K562 (cell line): ENCODE measurements around the gene AMMECR1L. TPM values are rescaled to one million over a fixed set of nuclear protein-coding genes. Genes with fewer than 3 reads are reported as not detected.

Experiments
- ATAC-seq: fragments of 200-7000 bp; cut with Tn5 transposase; 3 replicates; pipeline ENCODE4 v1.9.1; 2020; ENCODE audit warnings: moderate library complexity
- BruUV-seq: library from RNA; stranded (reverse); fragments of 400-500 nt; replicated peaks from 2 replicates; lab custom pipeline; 2021; lab: Mats Ljungman, UMichigan
- CTCF ChIA-PET: fragments of 300-600 bp; formaldehyde crosslinking; extraction: SDS; loops from one replicate; lab custom pipeline; 2021; ENCODE audit warnings: low intra/inter-chr PET ratio; lab: Yijun Ruan, JAX
- POLR2A ChIA-PET: fragments of 300-600, 350-650 bp; sonication (Branson Sonifier 250); formaldehyde crosslinking; extraction: SDS; loops from one replicate; lab custom pipeline; 2021; ENCODE audit warnings: antibody characterized with exemption, inconsistent platforms; lab: Yijun Ruan, JAX
- DNase-seq, 4 experiments: peaks; one replicate each; pipeline versions ENCODE4 v3.0.0 to v3.0.0-alpha.2; 2011 to 2018; ENCODE audit warnings: low spot score in 3 of 4, mixed read lengths in 3 of 4; ENCODE audit errors: extremely low read depth in 1 of 4
- FAIRE-seq: peaks from 2 replicates; lab custom pipeline; 2011; peaks lifted over from hg19 to GRCh38; lab: Jason Lieb, UNC
- H2AFZ ChIP-seq: 2 replicates; pipeline ENCODE4 v1.6.0; 2011; ENCODE audit warnings: low read depth, low read length, control low read depth, inconsistent platforms
- H3K27ac ChIP-seq: fragments of 200-600 bp; 3 replicates; pipeline ENCODE4 v1.8.0; 2011; ENCODE audit warnings: low read depth, mild to moderate bottlenecking, control low read depth, inconsistent platforms, low read length, moderate library complexity, mixed read lengths; ENCODE audit errors: extremely low read depth
- H3K27me3 ChIP-seq, 2 experiments: fragments of 300-600 bp in 1 of 2; 2 replicates in 1 of 2; 3 replicates in 1 of 2; pipeline versions ENCODE4 v1.6.0 to v1.8.0; 2011; ENCODE audit warnings: inconsistent platforms in 2 of 2, low read length in 2 of 2, mild to moderate bottlenecking in 1 of 2, mixed read lengths in 1 of 2, moderate library complexity in 1 of 2; ENCODE audit not compliant: control insufficient read depth in 2 of 2, insufficient read depth in 2 of 2
- H3K36me3 ChIP-seq: fragments of 300-600 bp; 3 replicates; pipeline ENCODE4 v1.8.0; 2011; ENCODE audit warnings: mild to moderate bottlenecking, low read length, inconsistent platforms; ENCODE audit not compliant: control insufficient read depth, insufficient read depth
- H3K4me1 ChIP-seq, 2 experiments: fragments of 200-600 bp in 1 of 2; replicated peaks in 1 of 2; 2 replicates in 1 of 2; 3 replicates in 1 of 2; pipeline versions ENCODE4 v1.5.1 to v1.8.0; 2011; ENCODE audit warnings: inconsistent platforms in 2 of 2, low read length in 2 of 2, mild to moderate bottlenecking in 1 of 2, mixed read lengths in 1 of 2, moderate library complexity in 1 of 2; ENCODE audit not compliant: control insufficient read depth in 2 of 2, insufficient read depth in 2 of 2
- H3K4me2 ChIP-seq: 2 replicates; pipeline ENCODE4 v1.6.1; 2011; ENCODE audit warnings: low read length, control low read depth, inconsistent platforms, mixed read lengths; ENCODE audit not compliant: insufficient read depth
- H3K4me3 ChIP-seq: fragments of 200-600 bp; sonication (generic), shearing (Covaris generic); 2 replicates; pipeline ENCODE4 v1.5.1; 2016; ENCODE audit warnings: control low read depth, inconsistent platforms
- H3K79me2 ChIP-seq: fragments of 200-600 bp; 3 replicates; pipeline ENCODE4 v1.8.0; 2011; ENCODE audit warnings: low read length, inconsistent platforms; ENCODE audit not compliant: control insufficient read depth, insufficient read depth
- H3K9ac ChIP-seq, 2 experiments: 2 replicates each; pipeline versions ENCODE4 v1.6.0 to v1.6.1; 2011; ENCODE audit warnings: low read depth in 2 of 2, low read length in 2 of 2, control low read depth in 1 of 2, inconsistent platforms in 1 of 2, mild to moderate bottlenecking in 1 of 2, mixed read lengths in 1 of 2; ENCODE audit not compliant: insufficient read depth in 1 of 2
- H3K9me1 ChIP-seq: one replicate; pipeline ENCODE4 v1.6.0; 2011; ENCODE audit warnings: inconsistent platforms, mild to moderate bottlenecking, low read length, moderate library complexity; ENCODE audit not compliant: control insufficient read depth, insufficient read depth
- H3K9me3 ChIP-seq: replicated peaks from 2 replicates; pipeline ENCODE4 v1.5.1; 2011; ENCODE audit warnings: low read depth, low read length, inconsistent platforms; ENCODE audit not compliant: control insufficient read depth, insufficient read depth
- H4K20me1 ChIP-seq: replicated peaks from 2 replicates; pipeline ENCODE4 v1.6.1; 2011; ENCODE audit warnings: low read length, inconsistent platforms, mixed read lengths; ENCODE audit not compliant: control insufficient read depth, insufficient read depth
- BHLHE40 ChIP-seq: IDR thresholded peaks from 2 replicates; pipeline ENCODE4 v1.6.1; 2011; ENCODE audit warnings: low read length, improper control_type of control experiment
- DACH1 ChIP-seq: fragments of 450-650 bp; IDR thresholded peaks from 2 replicates; pipeline ENCODE4 v1.6.1; 2018; ENCODE audit not compliant: partially characterized antibody
- KLF10 ChIP-seq: fragments of 250-450 bp; sonication (Bioruptor Pico); IDR thresholded peaks from 2 replicates; pipeline ENCODE4 v1.6.1; 2021; ENCODE audit warnings: matching md5 sums
- PHB ChIP-seq: fragments of 250-450 bp; sonication (Bioruptor Pico); IDR thresholded peaks from 2 replicates; pipeline ENCODE4 v1.5.0; 2021
- RCOR1 ChIP-seq, 2 experiments: IDR thresholded peaks; 2 replicates each; pipeline ENCODE4 v1.6.1; 2012; ENCODE audit warnings: low read depth in 2 of 2, low read length in 2 of 2, borderline replicate concordance in 1 of 2, improper control_type of control experiment in 1 of 2
- RFX1 ChIP-seq: fragments of 450-650 bp; IDR thresholded peaks from 2 replicates; pipeline ENCODE4 v1.6.1; 2016; ENCODE audit warnings: mild to moderate bottlenecking, moderate library complexity
- SAFB2 ChIP-seq: fragments of 200-400 bp; formaldehyde crosslinking; IDR thresholded peaks from 2 replicates; pipeline ENCODE4 v1.6.1; 2018; ENCODE audit warnings: borderline replicate concordance, low read length, low read depth, moderate library complexity; ENCODE audit not compliant: severe bottlenecking
- SP2 ChIP-seq: IDR thresholded peaks from 2 replicates; pipeline ENCODE4 v1.6.1; 2011; ENCODE audit warnings: mild to moderate bottlenecking, low read depth, low read length, moderate library complexity; ENCODE audit not compliant: poor library complexity, severe bottlenecking; ENCODE audit errors: extremely low read depth
- VEZF1 ChIP-seq: fragments of 200-800 bp; sonication (Bioruptor generic); IDR thresholded peaks from 2 replicates; pipeline ENCODE4 v1.6.1; 2017; ENCODE audit warnings: missing genetic modification characterization, missing compliant biosample characterization
- ZFP1 ChIP-seq: fragments of 450-650 bp; formaldehyde crosslinking; IDR thresholded peaks from 2 replicates; pipeline ENCODE4 v1.4.0; 2020; ENCODE audit warnings: mild to moderate bottlenecking, mixed read lengths
- ZFP91 ChIP-seq: sonication (generic); formaldehyde crosslinking; IDR thresholded peaks from 2 replicates; pipeline ENCODE4 v1.8.0; 2022; ENCODE audit warnings: mild to moderate bottlenecking, missing genetic modification reagents
- WGBS: fragments of 100-300 bp; shearing (Covaris generic); methylation state at CpG from one replicate; pipeline ENCODE4 v1.1.6; 2016; ENCODE audit warnings: low coverage, mixed read lengths; ENCODE audit not compliant: insufficient coverage; ENCODE audit errors: missing lambda C conversion rate; 5-methylcytosine and 5-hydroxymethylcytosine counted together
- in situ Hi-C: fragments of 300-500 bp; cut with MboI; formaldehyde crosslinking; loops from 4 replicates; pipeline ENCODE4 v1.15.0; 2018; ENCODE audit warnings: inconsistent platforms, mixed read lengths
- intact Hi-C: fragments of 100-400 bp; cut with micrococcal nuclease; formaldehyde crosslinking; loops from 2 replicates; pipeline ENCODE4 v1.14.2; 2022
- polyA plus RNA-seq, 8 experiments: library from polyadenylated mRNA; depleted of rRNA in 4 of 8; stranded (reverse) in 5 of 8; unstranded in 3 of 8; fragments of >200 nt; fragmentation: Nextera tagmentation in 2 of 8; fragmentation: Illumina TruSeq in 1 of 8; extraction: Ambion mirVana in 2 of 8; extraction: Trizol in 1 of 8; gene quantifications; 2 replicates each; pipeline versions ENCODE4 v1.2.1 to v1.2.3, GENCODE V29; 2011 to 2014; ENCODE audit warnings: inconsistent platforms in 1 of 8, missing spikeins in 1 of 8
- total RNA-seq, 7 experiments: library from RNA; depleted of rRNA in 6 of 7; stranded (reverse); fragments of >200 nt in 6 of 7; fragmentation: Illumina TruSeq in 2 of 7; extraction: Trizol in 2 of 7; gene quantifications; 2 replicates each; pipeline versions ENCODE4 v1.2.1 to v1.2.3, GENCODE V29; 2011 to 2021; ENCODE audit warnings: low replicate concordance in 1 of 7

Gene AMMECR1L
- total and polyA plus RNA-seq, 9 of the 15 experiments (the other 6 are each of a cell fraction or from before 2014, with no cell fraction given) = 3.7 to 15.3 (median 9.1) TPM

- Histone ChIP-seq H3K4me1 (peaks cover 6 to 13% of the 10 kb centered on the region in 2 experiments; a peak in 3 of 5 replicates), H3K36me3 (peaks cover 47% of the 10 kb centered on the region; the same call in 2 of the 3 replicates), H3K9ac (peak overlapping the region; percentile 27 to 89; a peak in 3 of 4 replicates), H3K9me1 (no peaks in the 10 kb centered on the region), H3K4me3 (peak overlapping the region; percentile 48), H3K9me3 (no peaks in the 10 kb centered on the region), H3K27ac (no peak overlapping the region; the same call in 2 of the 3 replicates), H2AFZ (no peak overlapping the region), H3K4me2 (peak overlapping the region; percentile 82), H4K20me1 (no peaks in the 10 kb centered on the region; the same call in 1 of the 2 replicates), H3K27me3 (no peaks in the 10 kb centered on the region), H3K79me2 (peaks cover 62% of the 10 kb centered on the region)
- in situ Hi-C loops (no loop called here), intact Hi-C loops (no loop called here)
- ATAC-seq (no peak), DNase-seq (no peak), FAIRE-seq (no peak)
- WGBS = 38% methylated on average over 10 of the region's 10 CpGs
- no TSS peak for BruUV-seq
- TF ChIP-seq RFX1 (peak; percentile 13; the same call in 1 of the 2 replicates), SAFB2 (no peak), SP2 (no peak), ZFP1 (CRISPR knock-in tag) (no peak), BHLHE40 (no peak), VEZF1 (CRISPR knock-in tag) (no peak), KLF10 (CRISPR knock-in tag) (no peak), PHB (CRISPR knock-in tag) (no peak), DACH1 (no peak), RCOR1 (IDR thresholded peaks at IDR 0.05; ENCODE audit: borderline replicate concordance in 1 of 2, low read depth in 2 of 2, low read length in 2 of 2) (0 out of 4 replicates have a peak, but pooled peaks of 1 of the 2 experiments have one; percentile 18), ZFP91 (CRISPR knock-in tag) (no peak)
- ChIA-PET CTCF (no interaction called here), POLR2A (interaction anchor here (0.6 to 1.4 kb wide), 4 partner anchors 9 to 151 kb away, joined by 3 to 4 read pairs (median 3); no protein-coding TSS in a partner anchor)
Measured at GRCh38 chr2:127884436-127884835, 1.3 kb downstream of the AMMECR1L start.
